IMR-90 (cell line): ENCODE results near the gene NANOS3. TPM values are rescaled to one million over a fixed set of nuclear protein-coding genes. Genes with fewer than 3 reads are reported as not detected.

Experiments used
- ATAC-seq: fragments of 200-7000 bp; cut with Tn5 transposase; 2 replicates; pipeline ENCODE4 v1.9.1; 2020; ENCODE audit warnings: low read depth, mild to moderate bottlenecking, moderate library complexity
- BruUV-seq: library from RNA; stranded (reverse); fragments of 400-500 nt; replicated peaks from 2 replicates; lab custom pipeline; 2021; lab: Mats Ljungman, UMichigan
- CTCF ChIA-PET: fragments of 300-600 bp; formaldehyde crosslinking; extraction: SDS; loops from one replicate; lab custom pipeline; 2021; ENCODE audit warnings: antibody characterized with exemption; lab: Yijun Ruan, JAX
- POLR2A ChIA-PET: fragments of 300-600 bp; sonication (Branson Sonifier 250); formaldehyde crosslinking; loops from one replicate; lab custom pipeline; 2022; ENCODE audit warnings: antibody characterized with exemption; ENCODE audit not compliant: unreplicated experiment; lab: Charles Lee
- DNase-seq: peaks from one replicate; pipeline ENCODE4 v3.0.0; 2013
- H2AFZ ChIP-seq: replicated peaks from 2 replicates; pipeline ENCODE3; 2013; ENCODE audit warnings: low read length, mild to moderate bottlenecking; ENCODE audit not compliant: poor library complexity
- H2AK5ac ChIP-seq: 2 replicates; pipeline ENCODE4 v1.6.1; 2013; ENCODE audit warnings: low read depth, low read length, inconsistent platforms
- H2AK9ac ChIP-seq: replicated peaks from 2 replicates; pipeline ENCODE3; 2013; ENCODE audit warnings: mild to moderate bottlenecking, low read depth, low read length, moderate library complexity; ENCODE audit not compliant: poor library complexity
- H2BK120ac ChIP-seq: 2 replicates; pipeline ENCODE4 v1.6.1; 2013; ENCODE audit warnings: low read depth, low read length, inconsistent platforms
- H2BK15ac ChIP-seq: 3 replicates; pipeline ENCODE4 v1.6.1; 2013; ENCODE audit warnings: low read depth, low read length, inconsistent platforms
- H2BK20ac ChIP-seq: 2 replicates; pipeline ENCODE4 v1.6.1; 2013; ENCODE audit warnings: low read depth, mild to moderate bottlenecking, inconsistent platforms, low read length, moderate library complexity
- H2BK5ac ChIP-seq: 2 replicates; pipeline ENCODE4 v1.6.1; 2013; ENCODE audit warnings: mild to moderate bottlenecking, low read depth, low read length, inconsistent platforms; ENCODE audit not compliant: poor library complexity, severe bottlenecking
- H3K14ac ChIP-seq: replicated peaks from 2 replicates; pipeline ENCODE4 v1.6.1; 2013; ENCODE audit warnings: low read depth, low read length, inconsistent platforms
- H3K18ac ChIP-seq: 2 replicates; pipeline ENCODE4 v1.6.1; 2013; ENCODE audit warnings: low read depth, low read length, control low read depth
- H3K23ac ChIP-seq: 2 replicates; pipeline ENCODE4 v1.6.1; 2013; ENCODE audit warnings: low read depth, low read length, inconsistent platforms
- H3K27ac ChIP-seq: 2 replicates; pipeline ENCODE4 v1.5.1; 2013; ENCODE audit warnings: mild to moderate bottlenecking, control low read depth, low read length; ENCODE audit not compliant: insufficient read depth
- H3K27me3 ChIP-seq: 2 replicates; pipeline ENCODE4 v1.6.1; 2013; ENCODE audit warnings: low read length; ENCODE audit not compliant: control insufficient read depth, insufficient read depth
- H3K36me3 ChIP-seq: 2 replicates; pipeline ENCODE4 v1.6.1; 2013; ENCODE audit warnings: low read length, mixed read lengths; ENCODE audit not compliant: control insufficient read depth, insufficient read depth
- H3K4ac ChIP-seq: 2 replicates; pipeline ENCODE4 v1.6.1; 2013; ENCODE audit warnings: low read depth, low read length, inconsistent platforms
- H3K4me1 ChIP-seq: 2 replicates; pipeline ENCODE4 v1.6.1; 2013; ENCODE audit warnings: low read length, mixed read lengths; ENCODE audit not compliant: control insufficient read depth, insufficient read depth
- H3K4me2 ChIP-seq: 2 replicates; pipeline ENCODE4 v1.6.1; 2013; ENCODE audit warnings: low read depth, mild to moderate bottlenecking, control low read depth, low read length, moderate library complexity
- H3K4me3 ChIP-seq: 2 replicates; pipeline ENCODE4 v1.5.1; 2013; ENCODE audit warnings: low read depth, mild to moderate bottlenecking, control low read depth, low read length, moderate library complexity; ENCODE audit not compliant: insufficient read depth
- H3K56ac ChIP-seq: 2 replicates; pipeline ENCODE4 v1.6.1; 2013; ENCODE audit warnings: low read length, inconsistent platforms; ENCODE audit not compliant: insufficient read depth; ENCODE audit errors: extremely low read depth
- H3K79me1 ChIP-seq, 2 experiments: 2 replicates each; pipeline ENCODE4 v1.6.1; 2013; ENCODE audit warnings: low read length in 2 of 2, inconsistent platforms in 1 of 2, low read depth in 1 of 2
- H3K9ac ChIP-seq: 2 replicates; pipeline ENCODE4 v1.6.1; 2013; ENCODE audit warnings: low read depth, low read length, control low read depth
- H3K9me1 ChIP-seq: 2 replicates; pipeline ENCODE4 v1.6.1; 2013; ENCODE audit warnings: low read length, inconsistent platforms; ENCODE audit not compliant: insufficient read depth
- H3K9me3 ChIP-seq: 2 replicates; pipeline ENCODE4 v1.6.1; 2013; ENCODE audit warnings: low read length; ENCODE audit not compliant: control insufficient read depth, insufficient read depth
- H4K20me1 ChIP-seq: 2 replicates; pipeline ENCODE4 v1.6.1; 2013; ENCODE audit warnings: low read length, inconsistent platforms; ENCODE audit not compliant: insufficient read depth
- H4K5ac ChIP-seq: 2 replicates; pipeline ENCODE4 v1.6.1; 2013; ENCODE audit warnings: mild to moderate bottlenecking, low read depth, low read length, control low read depth
- H4K8ac ChIP-seq, 2 experiments: 2 replicates each; pipeline ENCODE4 v1.6.1; 2013; ENCODE audit warnings: low read depth in 2 of 2, low read length in 2 of 2, control low read depth in 1 of 2, inconsistent platforms in 1 of 2
- H4K91ac ChIP-seq: 2 replicates; pipeline ENCODE4 v1.6.1; 2013; ENCODE audit warnings: low read depth, low read length, inconsistent platforms; ENCODE audit not compliant: insufficient read depth
- BHLHE40 ChIP-seq: fragments of 150-350 bp; IDR thresholded peaks from 2 replicates; pipeline ENCODE4 v1.6.1; 2016; ENCODE audit warnings: mild to moderate bottlenecking, low read depth, low read length
- CEBPB ChIP-seq: IDR thresholded peaks from 2 replicates; pipeline ENCODE4 v1.6.1; 2012; ENCODE audit warnings: low read depth, low read length, improper control_type of control experiment
- FOS ChIP-seq: fragments of 150-350 bp; IDR thresholded peaks from 2 replicates; pipeline ENCODE4 v1.6.1; 2016; ENCODE audit warnings: low read depth, low read length
- MAFK ChIP-seq: IDR thresholded peaks from 2 replicates; pipeline ENCODE4 v1.6.1; 2012; ENCODE audit warnings: low read depth, low read length, improper control_type of control experiment
- MAZ ChIP-seq: IDR thresholded peaks from 2 replicates; pipeline ENCODE4 v1.6.1; 2012; ENCODE audit warnings: low read depth, mild to moderate bottlenecking, low read length, improper control_type of control experiment, moderate library complexity, borderline replicate concordance
- MXI1 ChIP-seq: IDR thresholded peaks from 2 replicates; pipeline ENCODE4 v1.6.1; 2012; ENCODE audit warnings: low read depth, mild to moderate bottlenecking, low read length, moderate library complexity, borderline replicate concordance
- NFE2L2 ChIP-seq: fragments of 150-350 bp; IDR thresholded peaks from 2 replicates; pipeline ENCODE4 v1.6.1; 2016; ENCODE audit warnings: low read depth, mild to moderate bottlenecking, low read length
- POLR2A ChIP-seq: IDR thresholded peaks from 2 replicates; pipeline ENCODE4 v1.6.1; 2012; ENCODE audit warnings: mild to moderate bottlenecking, low read depth, low read length
- RAD21 ChIP-seq: IDR thresholded peaks from 2 replicates; pipeline ENCODE4 v1.6.1; 2012; ENCODE audit warnings: low read length, improper control_type of control experiment
- RCOR1 ChIP-seq: IDR thresholded peaks from 2 replicates; pipeline ENCODE4 v1.6.1; 2012; ENCODE audit warnings: mild to moderate bottlenecking, low read length, improper control_type of control experiment; ENCODE audit not compliant: insufficient replicate concordance
- RFX5 ChIP-seq: IDR thresholded peaks from 2 replicates; pipeline ENCODE4 v1.8.0; 2012; ENCODE audit warnings: low read depth, mild to moderate bottlenecking, low read length, moderate library complexity
- WGBS, 2 experiments: methylation state at CpG; one replicate each; pipeline versions ENCODE4 v1.1.5 to v1.1.7; 2013; ENCODE audit warnings: missing lambda C conversion rate in 2 of 2; ENCODE audit not compliant: insufficient read length in 1 of 2; ENCODE audit errors: extremely low coverage in 2 of 2; 5-methylcytosine and 5-hydroxymethylcytosine counted together
- dilution Hi-C: fragments of 300-500 bp; cut with HindIII; formaldehyde crosslinking; loops from one replicate; pipeline ENCODE4 v1.14.3; 2018; ENCODE audit warnings: low sequenced_read_pairs; ENCODE audit not compliant: unreplicated experiment
- in situ Hi-C: fragments of 300-500 bp; cut with MboI; formaldehyde crosslinking; loops from 3 replicates; pipeline ENCODE4 v1.14.3; 2019; ENCODE audit warnings: low sequenced_read_pairs, inconsistent platforms, mixed read lengths
- intact Hi-C: fragments of 100-400 bp; cut with micrococcal nuclease; formaldehyde crosslinking; loops from 2 replicates; pipeline ENCODE4 v1.10.0; 2022
- polyA plus RNA-seq, 3 experiments: library from polyadenylated mRNA; depleted of rRNA; stranded (reverse); fragments of >200 nt; gene quantifications; 2 replicates each; pipeline ENCODE4 v1.2.3, GENCODE V29; 2012; ENCODE audit warnings: low replicate concordance in 1 of 3
- total RNA-seq: library from RNA; depleted of rRNA; stranded (reverse); fragments of >200 nt; gene quantifications from 2 replicates; pipeline ENCODE4 v1.2.3, GENCODE V29; 2012
- TF ChIP-seq, protein P1 (sequence below): fragments of 150-350 bp; IDR thresholded peaks from 2 replicates; pipeline ENCODE4 v1.6.1; 2017; ENCODE audit warnings: mild to moderate bottlenecking, antibody characterized with exemption, low read length, low read depth
- TF ChIP-seq, protein P2 (sequence below): fragments of 150-350 bp; IDR thresholded peaks from 2 replicates; pipeline ENCODE4 v1.6.1; 2016; ENCODE audit warnings: low read depth, mild to moderate bottlenecking, low read length, moderate library complexity, borderline replicate concordance

The NANOS3 gene
- total and polyA plus RNA-seq, 2 of the 4 experiments (the other 2 are of a cell fraction): 0.63 TPM; not detected in 1

DNA sequence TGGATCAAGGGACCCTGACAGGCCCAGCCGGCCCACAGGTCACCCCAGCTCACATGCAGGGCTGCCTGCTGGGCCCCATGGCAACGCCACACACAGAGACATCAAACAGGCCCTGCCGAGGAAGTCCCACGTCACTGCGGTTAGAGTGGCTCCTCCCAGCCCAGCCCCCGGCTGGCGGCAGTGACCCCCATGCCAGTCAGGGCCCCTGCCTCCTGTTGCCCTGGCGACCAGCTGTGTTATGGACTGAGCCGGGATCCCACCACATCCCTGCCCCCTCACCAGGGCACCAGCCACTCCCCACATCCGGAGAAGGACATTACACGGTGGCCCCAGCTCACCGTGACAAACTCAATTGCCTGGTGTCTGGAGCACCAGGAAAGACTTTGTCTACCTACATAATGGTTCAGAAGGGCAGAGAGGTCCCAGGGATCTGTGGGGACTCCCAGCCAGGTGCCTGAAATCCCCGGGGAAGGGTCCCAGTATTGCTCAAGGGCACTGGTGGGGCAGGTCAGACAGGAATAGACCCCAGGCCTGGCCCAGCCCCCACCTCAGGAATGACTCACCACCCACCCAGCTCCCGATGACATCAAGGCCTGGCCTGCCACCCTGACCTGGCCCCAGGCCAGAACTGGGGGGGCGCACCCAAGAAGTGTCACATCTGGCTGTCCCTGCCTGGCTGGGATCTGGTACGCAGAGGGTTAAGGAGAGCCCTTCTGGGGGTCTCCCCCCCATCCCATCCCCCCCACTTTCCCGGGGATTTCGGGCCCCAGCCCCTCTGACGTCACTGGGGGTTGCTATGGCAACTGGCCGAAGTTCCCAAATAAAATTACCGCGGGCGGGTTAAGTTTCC, 30.2 kb upstream of the NANOS3 start:
- peak overlapping the region; percentile 96 for H3K18ac ChIP-seq
- dilution Hi-C loops: no loop called here
- peak overlapping the region; percentile 99 for H3K27ac ChIP-seq
- peak overlapping the region; percentile 97 for H4K91ac ChIP-seq
- H3K9me3 ChIP-seq: no peaks in the 10 kb centered on the region
- H3K36me3 ChIP-seq: no peaks in the 10 kb centered on the region
- ChIA-PET CTCF (interaction anchor here (1.5 kb wide), 1 partner anchor 15 kb away, joined by 7 read pairs; no protein-coding TSS in a partner anchor), POLR2A (interaction anchor here (0.5 to 1.1 kb wide), 4 partner anchors 9 to 663 kb away, joined by 3 to 12 read pairs (median 7); no protein-coding TSS in a partner anchor)
- peak overlapping the region; percentile 87 for H2BK15ac ChIP-seq
- H3K23ac ChIP-seq: peak overlapping the region; percentile 95
- intact Hi-C loops: no loop called here
- in situ Hi-C loops: loop anchor here (10.0 to 25.0 kb wide), 2 partner anchors 692 to 1059 kb away; partner anchors contain the start of genes HOOK2, IER2, JUNB and STX10
- peak overlapping the region; percentile 99 for H2BK120ac ChIP-seq
- peak overlapping the region; percentile 6; the same call in 1 of the 2 replicates for H3K4me3 ChIP-seq
- no TSS peak for BruUV-seq
- peak overlapping the region; percentile 89 for H3K56ac ChIP-seq
- DNase-seq (peak; percentile 93), ATAC-seq (peak; percentile 13)
- H2AFZ ChIP-seq: peak overlapping the region; percentile 76
- H3K14ac ChIP-seq: peak overlapping the region; percentile 82
- peaks cover 12% of the 10 kb centered on the region; the same call in 1 of the 2 replicates for H3K9me1 ChIP-seq
- TF ChIP-seq RFX5 (peak; percentile 32; the same call in 1 of the 2 replicates), BHLHE40 (peak; percentile 81), NFE2L2 (0 out of 2 replicates have a peak, but pooled peaks have one; percentile 26), POLR2A (no peak), CEBPB (peak; percentile 84), MAFK (no peak), FOS (peak; percentile 90), RCOR1 (peak; percentile 29), MAZ (peak; percentile 94), RAD21 (0 out of 2 replicates have a peak, but pooled peaks have one; percentile 12), MXI1 (0 out of 2 replicates have a peak, but pooled peaks have one; percentile 32)
- TF ChIP-seq, protein P1, sequence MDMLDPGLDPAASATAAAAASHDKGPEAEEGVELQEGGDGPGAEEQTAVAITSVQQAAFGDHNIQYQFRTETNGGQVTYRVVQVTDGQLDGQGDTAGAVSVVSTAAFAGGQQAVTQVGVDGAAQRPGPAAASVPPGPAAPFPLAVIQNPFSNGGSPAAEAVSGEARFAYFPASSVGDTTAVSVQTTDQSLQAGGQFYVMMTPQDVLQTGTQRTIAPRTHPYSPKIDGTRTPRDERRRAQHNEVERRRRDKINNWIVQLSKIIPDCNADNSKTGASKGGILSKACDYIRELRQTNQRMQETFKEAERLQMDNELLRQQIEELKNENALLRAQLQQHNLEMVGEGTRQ: peak; percentile 19; the same call in 1 of the 2 replicates
- TF ChIP-seq, protein P2, sequence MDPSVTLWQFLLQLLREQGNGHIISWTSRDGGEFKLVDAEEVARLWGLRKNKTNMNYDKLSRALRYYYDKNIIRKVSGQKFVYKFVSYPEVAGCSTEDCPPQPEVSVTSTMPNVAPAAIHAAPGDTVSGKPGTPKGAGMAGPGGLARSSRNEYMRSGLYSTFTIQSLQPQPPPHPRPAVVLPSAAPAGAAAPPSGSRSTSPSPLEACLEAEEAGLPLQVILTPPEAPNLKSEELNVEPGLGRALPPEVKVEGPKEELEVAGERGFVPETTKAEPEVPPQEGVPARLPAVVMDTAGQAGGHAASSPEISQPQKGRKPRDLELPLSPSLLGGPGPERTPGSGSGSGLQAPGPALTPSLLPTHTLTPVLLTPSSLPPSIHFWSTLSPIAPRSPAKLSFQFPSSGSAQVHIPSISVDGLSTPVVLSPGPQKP: no peak
- H3K9ac ChIP-seq: peak overlapping the region; percentile 39
- H2BK20ac ChIP-seq: peak overlapping the region; percentile 92
- peak overlapping the region; percentile 91 for H3K4ac ChIP-seq
- H3K4me1 ChIP-seq: peaks cover 39% of the 10 kb centered on the region
- peak overlapping the region; percentile 76 for H3K4me2 ChIP-seq
- H2BK5ac ChIP-seq: peak overlapping the region; percentile 99
- no peaks in the 10 kb centered on the region for H3K27me3 ChIP-seq
- peak overlapping the region; percentile 94 for H4K5ac ChIP-seq
- WGBS, 2 experiments: 0% methylated on average over 3 of the region's 23 CpGs; no CpG with 5 or more reads in 1 of the 2 experiments
- H4K8ac ChIP-seq: peak overlapping the region; percentile 84 to 86
- peaks cover 17 to 62% of the 10 kb centered on the region in 2 experiments for H3K79me1 ChIP-seq
- peak overlapping the region; percentile 90 for H2AK9ac ChIP-seq
- peaks cover 13% of the 10 kb centered on the region for H4K20me1 ChIP-seq
- peak overlapping the region; percentile 96 for H2AK5ac ChIP-seq
